Measurements from ENCODE around the gene CFAP65. TPM values are rescaled to one million over a fixed set of nuclear protein-coding genes. Genes with fewer than 3 reads are reported as not detected.
A peak's percentile ranks its signal among the peaks of the same experiment; 100 is the strongest.

Gene CFAP65
- total and polyA plus RNA-seq, 9 of the 15 experiments (the other 6 are each of a cell fraction or from before 2014, with no cell fraction given): not detected

DNA sequence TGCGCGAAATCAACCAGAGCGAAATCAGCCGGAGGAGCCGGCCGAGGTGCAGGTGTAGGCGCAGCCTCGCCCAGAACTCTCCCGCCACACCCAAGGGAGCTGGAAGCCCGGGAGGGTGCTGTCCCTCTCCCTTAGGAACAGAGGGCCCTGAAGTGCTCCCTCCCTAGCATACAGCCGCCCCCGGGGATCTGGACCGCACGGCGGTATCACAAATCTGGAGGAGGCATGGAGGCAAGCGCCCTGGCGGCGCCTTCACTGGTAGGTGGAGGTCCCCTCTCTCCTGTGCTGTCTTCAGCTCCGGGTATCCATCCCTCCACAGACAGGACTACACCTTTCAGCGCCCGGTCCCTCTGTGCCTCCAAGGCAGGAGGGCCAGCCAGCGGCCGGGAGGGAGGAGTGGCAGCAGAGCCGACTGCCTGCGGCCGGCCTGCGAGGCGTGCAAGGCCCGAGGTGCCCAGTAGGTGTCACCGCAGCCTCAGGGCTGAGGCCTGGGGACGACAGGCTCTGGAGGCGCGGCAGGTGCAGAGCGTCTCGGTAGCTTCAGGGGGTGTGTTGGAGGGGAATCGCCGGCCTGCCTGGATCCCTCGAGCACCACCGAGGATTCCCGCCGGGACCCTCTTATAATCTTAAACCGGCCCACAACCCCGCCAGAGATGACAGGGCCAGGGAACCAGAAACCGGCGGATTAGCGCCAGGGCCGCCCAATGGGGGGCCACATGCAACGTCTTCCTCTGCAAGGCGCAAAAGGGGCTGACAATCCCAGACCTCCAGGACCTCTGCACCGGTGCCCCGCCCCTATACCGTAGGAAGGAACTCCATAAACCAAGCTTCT lies 16.6 kb upstream of the CFAP65 start (continued):
- TF ChIP-seq, protein P1, sequence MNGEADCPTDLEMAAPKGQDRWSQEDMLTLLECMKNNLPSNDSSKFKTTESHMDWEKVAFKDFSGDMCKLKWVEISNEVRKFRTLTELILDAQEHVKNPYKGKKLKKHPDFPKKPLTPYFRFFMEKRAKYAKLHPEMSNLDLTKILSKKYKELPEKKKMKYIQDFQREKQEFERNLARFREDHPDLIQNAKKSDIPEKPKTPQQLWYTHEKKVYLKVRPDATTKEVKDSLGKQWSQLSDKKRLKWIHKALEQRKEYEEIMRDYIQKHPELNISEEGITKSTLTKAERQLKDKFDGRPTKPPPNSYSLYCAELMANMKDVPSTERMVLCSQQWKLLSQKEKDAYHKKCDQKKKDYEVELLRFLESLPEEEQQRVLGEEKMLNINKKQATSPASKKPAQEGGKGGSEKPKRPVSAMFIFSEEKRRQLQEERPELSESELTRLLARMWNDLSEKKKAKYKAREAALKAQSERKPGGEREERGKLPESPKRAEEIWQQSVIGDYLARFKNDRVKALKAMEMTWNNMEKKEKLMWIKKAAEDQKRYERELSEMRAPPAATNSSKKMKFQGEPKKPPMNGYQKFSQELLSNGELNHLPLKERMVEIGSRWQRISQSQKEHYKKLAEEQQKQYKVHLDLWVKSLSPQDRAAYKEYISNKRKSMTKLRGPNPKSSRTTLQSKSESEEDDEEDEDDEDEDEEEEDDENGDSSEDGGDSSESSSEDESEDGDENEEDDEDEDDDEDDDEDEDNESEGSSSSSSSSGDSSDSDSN (IDR thresholded peaks at IDR 0.05; ENCODE audit: borderline replicate concordance in 1 of 2, low read depth in 2 of 2, low read length in 2 of 2): 0 out of 4 replicates have a peak, but pooled peaks of 1 of the 2 experiments have one; percentile 28
- TF ChIP-seq LCOR (CRISPR knock-in tag; IDR thresholded peaks at IDR 0.05): no peak
- TF ChIP-seq NCOR1 (IDR thresholded peaks at IDR 0.05): no peak
- 0 out of 4 replicates have a peak, but pooled peaks of 1 of the 2 experiments have one; percentile 18 for TF ChIP-seq MAZ (CRISPR knock-in tag; conservative IDR thresholded peaks at IDR 0.05 in 1 of 2, IDR thresholded peaks at IDR 0.05 in 1 of 2)
- TF ChIP-seq, protein P2, sequence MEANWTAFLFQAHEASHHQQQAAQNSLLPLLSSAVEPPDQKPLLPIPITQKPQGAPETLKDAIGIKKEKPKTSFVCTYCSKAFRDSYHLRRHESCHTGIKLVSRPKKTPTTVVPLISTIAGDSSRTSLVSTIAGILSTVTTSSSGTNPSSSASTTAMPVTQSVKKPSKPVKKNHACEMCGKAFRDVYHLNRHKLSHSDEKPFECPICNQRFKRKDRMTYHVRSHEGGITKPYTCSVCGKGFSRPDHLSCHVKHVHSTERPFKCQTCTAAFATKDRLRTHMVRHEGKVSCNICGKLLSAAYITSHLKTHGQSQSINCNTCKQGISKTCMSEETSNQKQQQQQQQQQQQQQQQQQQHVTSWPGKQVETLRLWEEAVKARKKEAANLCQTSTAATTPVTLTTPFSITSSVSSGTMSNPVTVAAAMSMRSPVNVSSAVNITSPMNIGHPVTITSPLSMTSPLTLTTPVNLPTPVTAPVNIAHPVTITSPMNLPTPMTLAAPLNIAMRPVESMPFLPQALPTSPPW (CRISPR knock-in tag; IDR thresholded peaks at IDR 0.05): no peak
- no peak for TF ChIP-seq ZNF23 (CRISPR knock-in tag; IDR thresholded peaks at IDR 0.05)
- TF ChIP-seq SRSF7 (optimal IDR thresholded peaks at IDR 0.05; ENCODE audit: low read depth, low read length): no peak
- no peak for TF ChIP-seq ZNF197 (CRISPR knock-in tag; IDR thresholded peaks at IDR 0.05; ENCODE audit: low read depth)
- TF ChIP-seq, protein P3, sequence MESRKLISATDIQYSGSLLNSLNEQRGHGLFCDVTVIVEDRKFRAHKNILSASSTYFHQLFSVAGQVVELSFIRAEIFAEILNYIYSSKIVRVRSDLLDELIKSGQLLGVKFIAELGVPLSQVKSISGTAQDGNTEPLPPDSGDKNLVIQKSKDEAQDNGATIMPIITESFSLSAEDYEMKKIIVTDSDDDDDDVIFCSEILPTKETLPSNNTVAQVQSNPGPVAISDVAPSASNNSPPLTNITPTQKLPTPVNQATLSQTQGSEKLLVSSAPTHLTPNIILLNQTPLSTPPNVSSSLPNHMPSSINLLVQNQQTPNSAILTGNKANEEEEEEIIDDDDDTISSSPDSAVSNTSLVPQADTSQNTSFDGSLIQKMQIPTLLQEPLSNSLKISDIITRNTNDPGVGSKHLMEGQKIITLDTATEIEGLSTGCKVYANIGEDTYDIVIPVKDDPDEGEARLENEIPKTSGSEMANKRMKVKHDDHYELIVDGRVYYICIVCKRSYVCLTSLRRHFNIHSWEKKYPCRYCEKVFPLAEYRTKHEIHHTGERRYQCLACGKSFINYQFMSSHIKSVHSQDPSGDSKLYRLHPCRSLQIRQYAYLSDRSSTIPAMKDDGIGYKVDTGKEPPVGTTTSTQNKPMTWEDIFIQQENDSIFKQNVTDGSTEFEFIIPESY (CRISPR knock-in tag; IDR thresholded peaks at IDR 0.05): peak; percentile 77
- TF ChIP-seq MTA3 (IDR thresholded peaks at IDR 0.05; ENCODE audit: borderline replicate concordance): no peak
- TF ChIP-seq, protein P4, sequence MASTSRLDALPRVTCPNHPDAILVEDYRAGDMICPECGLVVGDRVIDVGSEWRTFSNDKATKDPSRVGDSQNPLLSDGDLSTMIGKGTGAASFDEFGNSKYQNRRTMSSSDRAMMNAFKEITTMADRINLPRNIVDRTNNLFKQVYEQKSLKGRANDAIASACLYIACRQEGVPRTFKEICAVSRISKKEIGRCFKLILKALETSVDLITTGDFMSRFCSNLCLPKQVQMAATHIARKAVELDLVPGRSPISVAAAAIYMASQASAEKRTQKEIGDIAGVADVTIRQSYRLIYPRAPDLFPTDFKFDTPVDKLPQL (IDR thresholded peaks at IDR 0.05; ENCODE audit: extremely low read depth, insufficient read length): no peak
- TF ChIP-seq CREM (IDR thresholded peaks at IDR 0.05; ENCODE audit: low read depth): peak; percentile 15; the same call in 1 of the 2 replicates
- TF ChIP-seq, protein P5, sequence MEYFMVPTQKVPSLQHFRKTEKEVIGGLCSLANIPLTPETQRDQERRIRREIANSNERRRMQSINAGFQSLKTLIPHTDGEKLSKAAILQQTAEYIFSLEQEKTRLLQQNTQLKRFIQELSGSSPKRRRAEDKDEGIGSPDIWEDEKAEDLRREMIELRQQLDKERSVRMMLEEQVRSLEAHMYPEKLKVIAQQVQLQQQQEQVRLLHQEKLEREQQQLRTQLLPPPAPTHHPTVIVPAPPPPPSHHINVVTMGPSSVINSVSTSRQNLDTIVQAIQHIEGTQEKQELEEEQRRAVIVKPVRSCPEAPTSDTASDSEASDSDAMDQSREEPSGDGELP (CRISPR knock-in tag; IDR thresholded peaks at IDR 0.05; ENCODE audit: borderline replicate concordance): peak; percentile 15; the same call in 1 of the 2 replicates
- TF ChIP-seq ARID2 (IDR thresholded peaks at IDR 0.05): peak; percentile 45; the same call in 1 of the 2 replicates

Data from K562 (cell line).